NT2/D1 (cell line): ENCODE results near the gene UFC1.

Experiments
- SUZ12 ChIP-seq: IDR thresholded peaks from 2 replicates; pipeline ENCODE4 v1.6.1; 2011; ENCODE audit not compliant: insufficient read length, insufficient read depth; ENCODE audit errors: extremely low read depth
- YY1 ChIP-seq: IDR thresholded peaks from 2 replicates; pipeline ENCODE4 v1.6.1; 2011; ENCODE audit not compliant: insufficient read length, insufficient read depth
- ZNF274 ChIP-seq: IDR thresholded peaks from 2 replicates; pipeline ENCODE4 v1.6.1; 2011; ENCODE audit warnings: mild to moderate bottlenecking, low read depth, low read length

GRCh38 chr1:161195171-161195570 lies 41.4 kb downstream of the UFC1 start:
- no peak for TF ChIP-seq YY1
- TF ChIP-seq SUZ12: no peak
- no peak for TF ChIP-seq ZNF274
